Cardiac muscle cell (in vitro differentiated cells and primary cell): Measurements from ENCODE around the gene GALNT9. TPM values are rescaled to one million over a fixed set of nuclear protein-coding genes. Genes with fewer than 3 reads are reported as not detected.

ENCODE experiments used
- DNase-seq, 2 donors: peaks; one replicate each; pipeline versions ENCODE4 v3.0.0 to v3.0.0-alpha.2; 2010 to 2017; ENCODE audit warnings: low read depth in 1 of 2, low spot score in 1 of 2
- H3K27ac ChIP-seq: fragments of 200-600 bp; sonication (generic); 2 replicates; pipeline ENCODE4 v1.5.1; 2016
- H3K27me3 ChIP-seq: fragments of 200-600 bp; sonication (generic); 2 replicates; pipeline ENCODE4 v1.6.0; 2016; ENCODE audit warnings: control low read depth
- H3K36me3 ChIP-seq: fragments of 200-600 bp; sonication (generic); 2 replicates; pipeline ENCODE4 v1.5.1; 2016; ENCODE audit warnings: control low read depth
- H3K4me1 ChIP-seq: fragments of 200-600 bp; sonication (generic); 2 replicates; pipeline ENCODE4 v1.8.1; 2017; ENCODE audit warnings: low read depth, mild to moderate bottlenecking, mixed run types
- H3K4me3 ChIP-seq: fragments of 200-600 bp; sonication (generic); 2 replicates; pipeline ENCODE4 v1.5.1; 2016; ENCODE audit warnings: mild to moderate bottlenecking
- H3K9me3 ChIP-seq: fragments of 200-600 bp; sonication (generic); 2 replicates; pipeline ENCODE4 v1.5.1; 2017; ENCODE audit warnings: low read depth, mild to moderate bottlenecking, control low read depth
- polyA plus RNA-seq: library from polyadenylated mRNA; unstranded; fragments of >200 nt; fragmentation: Nextera tagmentation; extraction: Ambion mirVana; gene quantifications from 2 replicates; pipeline ENCODE4 v1.2.1, GENCODE V29; 2016
- total RNA-seq: library from RNA; depleted of rRNA; stranded (reverse); fragments of >200 nt; gene quantifications from 2 replicates; pipeline ENCODE4 v1.2.3, GENCODE V29; 2016
- TF ChIP-seq, protein P1 (sequence below): IDR thresholded peaks from 2 replicates; pipeline ENCODE4 v1.5.1; 2012; ENCODE audit warnings: low read depth, mild to moderate bottlenecking, low read length

GALNT9 gene
- total and polyA plus RNA-seq, 2 experiments from 2014 or later, result 0.42 to 0.45 TPM

DNA sequence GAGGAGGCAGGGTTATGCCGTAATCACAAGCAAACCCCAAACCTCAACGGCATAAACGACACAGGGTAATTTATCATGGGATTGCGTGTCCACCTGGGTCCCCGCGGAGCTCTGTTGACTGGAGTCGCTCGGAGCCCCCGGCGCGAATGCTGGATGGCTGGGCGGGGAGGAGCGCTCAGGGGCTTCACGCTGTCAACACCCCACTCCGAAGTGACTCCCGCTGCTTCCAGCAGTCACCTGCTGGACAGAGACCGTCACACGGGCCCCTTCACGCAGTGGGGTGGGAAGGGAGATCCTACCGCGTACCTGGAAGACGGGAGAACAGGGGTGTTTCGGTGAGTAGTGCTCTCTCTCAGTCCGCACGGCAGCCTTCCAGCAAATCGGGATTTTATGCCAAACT, 4.4 kb upstream of the GALNT9 start:
- no peak overlapping the region for H3K4me3 ChIP-seq
- TF ChIP-seq, protein P1, sequence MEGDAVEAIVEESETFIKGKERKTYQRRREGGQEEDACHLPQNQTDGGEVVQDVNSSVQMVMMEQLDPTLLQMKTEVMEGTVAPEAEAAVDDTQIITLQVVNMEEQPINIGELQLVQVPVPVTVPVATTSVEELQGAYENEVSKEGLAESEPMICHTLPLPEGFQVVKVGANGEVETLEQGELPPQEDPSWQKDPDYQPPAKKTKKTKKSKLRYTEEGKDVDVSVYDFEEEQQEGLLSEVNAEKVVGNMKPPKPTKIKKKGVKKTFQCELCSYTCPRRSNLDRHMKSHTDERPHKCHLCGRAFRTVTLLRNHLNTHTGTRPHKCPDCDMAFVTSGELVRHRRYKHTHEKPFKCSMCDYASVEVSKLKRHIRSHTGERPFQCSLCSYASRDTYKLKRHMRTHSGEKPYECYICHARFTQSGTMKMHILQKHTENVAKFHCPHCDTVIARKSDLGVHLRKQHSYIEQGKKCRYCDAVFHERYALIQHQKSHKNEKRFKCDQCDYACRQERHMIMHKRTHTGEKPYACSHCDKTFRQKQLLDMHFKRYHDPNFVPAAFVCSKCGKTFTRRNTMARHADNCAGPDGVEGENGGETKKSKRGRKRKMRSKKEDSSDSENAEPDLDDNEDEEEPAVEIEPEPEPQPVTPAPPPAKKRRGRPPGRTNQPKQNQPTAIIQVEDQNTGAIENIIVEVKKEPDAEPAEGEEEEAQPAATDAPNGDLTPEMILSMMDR, result no peak
- H3K36me3 ChIP-seq, result no peaks in the 10 kb centered on the region
- H3K9me3 ChIP-seq, result no peaks in the 10 kb centered on the region
- DNase-seq, result no peak
- H3K4me1 ChIP-seq, result no peaks in the 10 kb centered on the region
- peaks cover 46% of the 10 kb centered on the region for H3K27me3 ChIP-seq
- no peak overlapping the region for H3K27ac ChIP-seq

DNA sequence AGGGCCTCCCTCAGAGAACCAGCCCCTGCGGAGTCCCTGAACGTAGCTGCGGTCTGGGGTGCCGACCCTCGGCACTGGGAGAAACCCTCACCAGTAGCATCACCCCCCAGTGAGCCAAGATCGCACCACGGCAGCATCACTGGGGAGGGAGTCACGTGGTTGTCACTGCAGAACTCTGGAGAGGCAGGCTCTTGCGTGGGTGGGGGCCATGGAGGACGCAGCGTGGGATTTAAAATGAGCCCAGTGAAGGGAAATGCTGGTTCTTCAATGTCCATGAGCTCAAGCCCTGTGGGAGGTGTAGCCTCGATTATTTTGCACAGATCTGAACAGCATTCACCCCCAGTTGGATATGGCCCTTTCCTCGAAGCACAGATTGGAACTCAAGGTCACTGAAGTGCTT, 3.9 kb upstream of the GALNT9 start:
- no peak overlapping the region for H3K4me3 ChIP-seq
- H3K4me1 ChIP-seq, result no peaks in the 10 kb centered on the region
- H3K27ac ChIP-seq, result no peak overlapping the region
- peaks cover 51% of the 10 kb centered on the region for H3K27me3 ChIP-seq
- no peak for DNase-seq
- no peaks in the 10 kb centered on the region for H3K9me3 ChIP-seq
- H3K36me3 ChIP-seq, result no peaks in the 10 kb centered on the region
- TF ChIP-seq, protein P1, result no peak

DNA sequence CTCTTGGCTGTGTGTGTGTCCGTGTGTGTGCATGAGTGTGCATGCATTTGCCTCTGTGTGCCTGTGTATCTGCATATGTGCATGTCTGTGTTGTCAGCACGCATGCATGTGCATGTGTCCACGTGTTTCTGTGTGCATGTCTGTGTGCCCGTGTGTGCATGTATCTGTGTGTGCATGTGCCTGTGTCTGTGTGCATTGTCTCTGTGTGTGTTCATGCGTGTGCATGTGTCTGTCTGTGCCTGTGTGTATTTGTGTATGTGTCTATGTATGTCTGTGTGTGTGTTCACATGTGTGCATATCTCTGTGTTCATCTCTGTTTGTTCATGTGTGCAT, 1.1 kb upstream of the GALNT9 start:
- H3K36me3 ChIP-seq, result no peaks in the 10 kb centered on the region
- no peak overlapping the region for H3K27ac ChIP-seq
- no peak for DNase-seq
- peaks cover 64% of the 10 kb centered on the region for H3K27me3 ChIP-seq
- TF ChIP-seq, protein P1, result no peak
- no peak overlapping the region for H3K4me3 ChIP-seq
- H3K9me3 ChIP-seq, result no peaks in the 10 kb centered on the region
- H3K4me1 ChIP-seq, result no peaks in the 10 kb centered on the region

DNA sequence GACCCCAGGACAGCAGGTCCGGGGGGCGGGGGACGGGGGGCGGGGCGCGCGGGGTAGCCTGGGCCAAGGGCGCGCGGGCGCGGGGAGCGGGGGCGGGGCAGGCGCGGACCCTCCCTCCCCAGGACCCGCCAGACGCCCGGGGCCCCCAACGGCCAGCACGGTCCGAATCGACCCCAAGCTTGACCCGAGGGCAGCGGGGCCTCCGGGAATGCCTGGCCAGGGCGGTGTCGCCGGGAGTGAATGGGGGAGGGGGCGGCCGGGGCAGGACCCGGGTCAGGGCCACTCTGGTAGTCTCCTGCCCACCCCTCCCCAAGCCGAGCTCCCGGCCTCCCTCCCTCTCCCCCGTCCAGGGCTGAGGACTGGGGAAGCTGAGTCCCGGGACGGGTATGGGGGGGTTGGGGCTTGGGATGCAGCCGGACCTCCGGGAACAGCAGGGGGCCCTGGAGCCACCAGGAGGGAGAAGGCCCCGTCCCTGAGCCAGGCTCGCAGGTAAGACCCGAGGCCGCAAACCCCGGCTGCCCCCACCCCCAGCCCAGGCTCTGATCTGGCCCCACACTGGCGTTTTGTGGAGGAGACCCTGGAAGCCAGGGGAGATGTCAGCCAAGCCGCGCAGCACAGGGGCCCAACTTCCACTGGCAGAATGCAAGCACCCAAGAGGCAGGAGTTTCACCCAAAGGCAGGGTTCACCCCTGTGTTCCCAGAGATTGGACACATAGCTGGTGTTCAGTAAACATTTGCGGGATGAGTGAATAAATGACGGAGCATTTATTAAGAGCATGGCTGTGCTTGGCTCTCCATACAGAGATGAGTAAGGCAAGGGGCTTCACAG, 545 bp upstream of the GALNT9 start:
- no peaks in the 10 kb centered on the region for H3K9me3 ChIP-seq
- H3K4me3 ChIP-seq, result no peak overlapping the region
- H3K27me3 ChIP-seq, result peaks cover 64% of the 10 kb centered on the region
- TF ChIP-seq, protein P1, result no peak
- no peaks in the 10 kb centered on the region for H3K4me1 ChIP-seq
- no peaks in the 10 kb centered on the region for H3K36me3 ChIP-seq
- DNase-seq, result no peak
- no peak overlapping the region for H3K27ac ChIP-seq

DNA sequence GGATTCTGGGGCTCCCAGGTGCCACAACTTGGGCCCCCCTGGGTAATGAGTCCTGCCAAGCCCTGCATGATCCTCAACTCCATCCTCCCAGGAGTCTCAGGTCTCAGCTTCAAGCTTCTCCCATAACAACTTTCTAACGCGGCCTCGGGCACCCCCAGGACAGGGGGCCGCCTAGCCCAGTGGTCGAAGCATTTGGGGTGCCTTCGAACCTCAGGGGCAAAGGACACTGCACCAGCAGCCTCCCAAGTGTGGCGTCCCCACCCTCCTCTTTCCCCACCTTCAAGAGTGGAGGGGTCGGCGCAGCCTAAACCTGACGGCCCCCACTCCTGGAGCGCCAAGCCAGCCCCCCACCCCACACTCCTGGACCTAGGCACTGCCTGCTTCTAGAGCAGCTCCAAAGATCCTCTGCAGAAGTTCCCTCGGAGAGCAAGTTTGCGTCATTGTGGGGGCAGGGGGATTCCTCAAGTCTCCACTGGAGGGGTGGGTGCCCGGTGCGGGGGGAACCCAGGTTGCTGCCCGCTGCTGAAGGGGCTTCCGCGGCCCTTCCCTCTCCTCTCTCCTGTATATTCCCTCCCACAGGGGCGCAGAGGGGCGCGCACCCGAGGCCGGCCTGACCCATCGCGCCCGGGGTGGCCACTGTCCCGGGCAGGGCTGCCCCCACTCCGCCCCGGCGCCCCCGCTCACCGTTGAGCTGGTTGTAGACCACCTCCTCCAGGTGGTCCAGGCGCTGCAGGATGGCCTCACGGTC, 933 bp downstream of the GALNT9 start:
- no peak overlapping the region for H3K4me3 ChIP-seq
- H3K9me3 ChIP-seq, result no peaks in the 10 kb centered on the region
- DNase-seq, result no peak
- no peaks in the 10 kb centered on the region for H3K4me1 ChIP-seq
- H3K36me3 ChIP-seq, result no peaks in the 10 kb centered on the region
- H3K27ac ChIP-seq, result no peak overlapping the region
- TF ChIP-seq, protein P1, result no peak
- H3K27me3 ChIP-seq, result peaks cover 64% of the 10 kb centered on the region
